Upper lobe of right lung (tissue), 1 donor: Measurements from ENCODE around the gene HOXB2. TPM values are rescaled to one million over a fixed set of nuclear protein-coding genes. Genes with fewer than 3 reads are reported as not detected.

Experiments used
- ATAC-seq: fragments of 200-7000 bp; cut with Tn5 transposase; one replicate; pipeline ENCODE4 v1.9.1; 2020; ENCODE audit warnings: mild to moderate bottlenecking, moderate library complexity
- DNase-seq: peaks from one replicate; pipeline ENCODE4 v3.0.0-alpha.2; 2020
- H3K27ac ChIP-seq: fragments of 200-600 bp; one replicate; pipeline ENCODE4 v1.8.0; 2022
- H3K27me3 ChIP-seq: fragments of 200-600 bp; one replicate; pipeline ENCODE4 v1.8.0; 2022; ENCODE audit warnings: mild to moderate bottlenecking
- H3K36me3 ChIP-seq: fragments of 200-600 bp; one replicate; pipeline ENCODE4 v1.8.0; 2022
- H3K4me1 ChIP-seq: fragments of 200-600 bp; one replicate; pipeline ENCODE4 v1.8.0; 2022
- H3K4me3 ChIP-seq: fragments of 200-600 bp; one replicate; pipeline ENCODE4 v1.8.0; 2022; ENCODE audit warnings: mild to moderate bottlenecking
- H3K9me3 ChIP-seq: fragments of 200-600 bp; one replicate; pipeline ENCODE4 v1.8.0; 2022
- CTCF ChIP-seq: fragments of 200-600 bp; IDR thresholded peaks from one replicate; pipeline ENCODE4 v1.8.0; 2022; ENCODE audit warnings: antibody characterized with exemption
- intact Hi-C: fragments of 100-400 bp; cut with DNase I; formaldehyde crosslinking; loops from one replicate; pipeline ENCODE4 v1.11.0; 2022
- total RNA-seq: library from RNA; stranded (reverse); fragmentation: NEBNext Ultra II Directional; extraction: Animal tissue kit (Norgen Biotek cat#: 25700); gene quantifications from one replicate; pipeline ENCODE4 v1.2.1, GENCODE V29; 2021
- donor health status: DM: no; HTN: yes; CAD: no; lungs with severe emphysema.

Gene HOXB2
- total RNA-seq, 1 donor from 2014 or later, result 11.0 TPM

- H3K36me3 ChIP-seq, result no peaks in the 10 kb centered on the region
- peaks cover 6% of the 10 kb centered on the region for H3K4me1 ChIP-seq
- peak within 1 kb of the TSS; percentile 93 for H3K27ac ChIP-seq
- peak within 1 kb of the TSS; percentile 59 for H3K4me3 ChIP-seq
- H3K9me3 ChIP-seq, result no peaks in the 10 kb centered on the region
- TF ChIP-seq CTCF, result no peak
- ATAC-seq, result peak; percentile 55
- intact Hi-C loops, result no loop called here
- peaks cover 79% of the 10 kb centered on the region for H3K27me3 ChIP-seq
- DNase-seq, result no peak
Measured at GRCh38 chr17:48577946-48578615, 33.2 kb upstream of the HOXB2 start, which contains the start of gene HOXB4. HOXB4 (minus strand) TSS chr17:48578350; CDS start chr17:48578319, 31 bp downstream.

- DNase-seq (no peak), ATAC-seq (no peak)
- no peak for TF ChIP-seq CTCF
- Histone ChIP-seq H3K36me3 (no peaks in the 10 kb centered on the region), H3K9me3 (no peaks in the 10 kb centered on the region), H3K4me1 (peaks cover 10% of the 10 kb centered on the region), H3K27ac (peak overlapping the region; percentile 83), H3K27me3 (peaks cover 79% of the 10 kb centered on the region), H3K4me3 (peak overlapping the region; percentile 59)
- intact Hi-C loops, result no loop called here
Measured at GRCh38 chr17:48577330-48577945, 32.5 kb upstream of the HOXB2 start.

- Histone ChIP-seq H3K27ac (peak overlapping the region; percentile 83), H3K27me3 (peaks cover 78% of the 10 kb centered on the region), H3K9me3 (no peaks in the 10 kb centered on the region), H3K4me3 (peak overlapping the region; percentile 59), H3K36me3 (no peaks in the 10 kb centered on the region), H3K4me1 (peaks cover 11% of the 10 kb centered on the region)
- ATAC-seq (no peak), DNase-seq (no peak)
- intact Hi-C loops, result no loop called here
- TF ChIP-seq CTCF, result no peak
Measured at GRCh38 chr17:48576479-48577309, 31.8 kb upstream of the HOXB2 start.

GRCh38 chr17:48575673-48576478 lies 31.0 kb upstream of the HOXB2 start:
- no peaks in the 10 kb centered on the region for H3K9me3 ChIP-seq
- H3K36me3 ChIP-seq, result no peaks in the 10 kb centered on the region
- peaks cover 7% of the 10 kb centered on the region for H3K4me1 ChIP-seq
- H3K27me3 ChIP-seq, result peaks cover 74% of the 10 kb centered on the region
- TF ChIP-seq CTCF, result no peak
- ATAC-seq (peak; percentile 24), DNase-seq (no peak)
- peak overlapping the region; percentile 83 for H3K27ac ChIP-seq
- H3K4me3 ChIP-seq, result peak overlapping the region; percentile 59
- intact Hi-C loops, result no loop called here

GRCh38 chr17:48575066-48575582 lies 30.2 kb upstream of the HOXB2 start:
- peaks cover 72% of the 10 kb centered on the region for H3K27me3 ChIP-seq
- no peak for DNase-seq
- peaks cover 7% of the 10 kb centered on the region for H3K4me1 ChIP-seq

More at GRCh38 chr17:48575066-48575582, 30.2 kb upstream of the HOXB2 start:
- intact Hi-C loops, result no loop called here
- peak overlapping the region; percentile 83 for H3K27ac ChIP-seq
- no peaks in the 10 kb centered on the region for H3K36me3 ChIP-seq
- no peak for TF ChIP-seq CTCF
- peak overlapping the region; percentile 59 for H3K4me3 ChIP-seq
- no peak for ATAC-seq
- no peaks in the 10 kb centered on the region for H3K9me3 ChIP-seq
